HEK293 (cell line): ENCODE data around the gene CLDN6.

Source experiments
- EGR2 ChIP-seq: fragments of 450-650 bp; formaldehyde crosslinking; IDR thresholded peaks from 2 replicates; pipeline ENCODE4 v1.5.1; 2016; ENCODE audit warnings: low read depth, missing biosample characterization, missing genetic modification characterization
- HOXC10 ChIP-seq: sonication (generic); formaldehyde crosslinking; IDR thresholded peaks from 2 replicates; pipeline ENCODE4 v1.8.1; 2023; ENCODE audit warnings: mild to moderate bottlenecking, missing genetic modification reagents
- MZF1 ChIP-seq: fragments of 450-650 bp; formaldehyde crosslinking; IDR thresholded peaks from 2 replicates; pipeline ENCODE4 v1.5.1; 2017; ENCODE audit warnings: missing biosample characterization, missing genetic modification characterization, borderline replicate concordance
- REST ChIP-seq: fragments of 450-650 bp; formaldehyde crosslinking; IDR thresholded peaks from 2 replicates; pipeline ENCODE4 v1.5.1; 2016; ENCODE audit warnings: missing biosample characterization, missing genetic modification characterization
- SP3 ChIP-seq: fragments of 450-650 bp; formaldehyde crosslinking; IDR thresholded peaks from 2 replicates; pipeline ENCODE4 v1.5.1; 2016; ENCODE audit warnings: missing biosample characterization, missing genetic modification characterization
- TCF7L2 ChIP-seq: IDR thresholded peaks from 2 replicates; pipeline ENCODE4 v1.6.1; 2011; ENCODE audit warnings: low read depth, mild to moderate bottlenecking, inconsistent platforms, low read length, moderate library complexity, borderline replicate concordance
- YY2 ChIP-seq: fragments of 450-650 bp; formaldehyde crosslinking; IDR thresholded peaks from 2 replicates; pipeline ENCODE4 v1.5.1; 2016; ENCODE audit warnings: missing biosample characterization, missing genetic modification characterization
- ZBTB6 ChIP-seq: fragments of 450-650 bp; formaldehyde crosslinking; IDR thresholded peaks from 2 replicates; pipeline ENCODE4 v1.5.1; 2017; ENCODE audit warnings: missing biosample characterization, missing genetic modification characterization
- ZIC2 ChIP-seq: fragments of 450-650 bp; formaldehyde crosslinking; IDR thresholded peaks from 2 replicates; pipeline ENCODE4 v1.5.1; 2016; ENCODE audit warnings: missing biosample characterization, missing genetic modification characterization
- ZNF112 ChIP-seq: fragments of 450-650 bp; formaldehyde crosslinking; IDR thresholded peaks from 2 replicates; pipeline ENCODE4 v1.5.0; 2017; ENCODE audit warnings: missing biosample characterization, missing genetic modification characterization
- ZNF155 ChIP-seq: fragments of 450-650 bp; formaldehyde crosslinking; IDR thresholded peaks from 2 replicates; pipeline ENCODE4 v1.5.1; 2016; ENCODE audit warnings: missing biosample characterization, missing genetic modification characterization
- ZNF184 ChIP-seq: fragments of 450-650 bp; IDR thresholded peaks from 2 replicates; pipeline ENCODE4 v1.5.1; 2018; ENCODE audit warnings: missing biosample characterization, mild to moderate bottlenecking, missing genetic modification characterization
- ZNF19 ChIP-seq: fragments of 450-650 bp; formaldehyde crosslinking; IDR thresholded peaks from 2 replicates; pipeline ENCODE4; 2016; ENCODE audit warnings: missing biosample characterization, missing genetic modification characterization, low read depth
- ZNF2 ChIP-seq: fragments of 450-650 bp; formaldehyde crosslinking; IDR thresholded peaks from 2 replicates; pipeline ENCODE4 v1.5.1; 2016; ENCODE audit warnings: missing biosample characterization, missing genetic modification characterization
- ZNF239 ChIP-seq: fragments of 450-650 bp; formaldehyde crosslinking; IDR thresholded peaks from 2 replicates; pipeline ENCODE4 v1.5.1; 2016; ENCODE audit warnings: missing biosample characterization, missing genetic modification characterization
- ZNF366 ChIP-seq: fragments of 450-650 bp; formaldehyde crosslinking; conservative IDR thresholded peaks from 2 replicates; pipeline ENCODE4 v1.5.1; 2016; ENCODE audit warnings: missing biosample characterization, missing genetic modification characterization
- ZNF416 ChIP-seq: fragments of 450-650 bp; formaldehyde crosslinking; IDR thresholded peaks from 2 replicates; pipeline ENCODE4 v1.5.1; 2016; ENCODE audit warnings: missing biosample characterization, missing genetic modification characterization
- ZNF488 ChIP-seq: fragments of 450-650 bp; formaldehyde crosslinking; IDR thresholded peaks from 2 replicates; pipeline ENCODE4 v1.5.1; 2016; ENCODE audit warnings: missing biosample characterization, missing genetic modification characterization
- ZNF544 ChIP-seq: fragments of 450-650 bp; formaldehyde crosslinking; IDR thresholded peaks from 2 replicates; pipeline ENCODE4 v1.5.0; 2017; ENCODE audit warnings: missing biosample characterization, missing genetic modification characterization
- ZNF555 ChIP-seq: fragments of 450-650 bp; formaldehyde crosslinking; conservative IDR thresholded peaks from 2 replicates; pipeline ENCODE4 v1.5.1; 2017; ENCODE audit warnings: missing biosample characterization, mild to moderate bottlenecking, missing genetic modification characterization, inconsistent platforms
- ZNF596 ChIP-seq: fragments of 450-650 bp; IDR thresholded peaks from 2 replicates; pipeline ENCODE4 v1.5.0; 2018; ENCODE audit warnings: missing biosample characterization, mild to moderate bottlenecking, missing genetic modification characterization, moderate library complexity
- ZNF621 ChIP-seq: fragments of 450-650 bp; formaldehyde crosslinking; IDR thresholded peaks from 2 replicates; pipeline ENCODE4 v1.5.1; 2017; ENCODE audit warnings: missing biosample characterization, missing genetic modification characterization
- ZNF626 ChIP-seq: fragments of 450-650 bp; sonication (Bioruptor Pico); formaldehyde crosslinking; IDR thresholded peaks from 2 replicates; pipeline ENCODE4 v1.5.1; 2018; ENCODE audit warnings: missing biosample characterization, missing genetic modification characterization, inconsistent platforms
- ZNF629 ChIP-seq: fragments of 450-650 bp; formaldehyde crosslinking; IDR thresholded peaks from 2 replicates; pipeline ENCODE4 v1.5.1; 2017; ENCODE audit warnings: missing biosample characterization, missing genetic modification characterization
- ZNF660 ChIP-seq: fragments of 450-650 bp; IDR thresholded peaks from 2 replicates; pipeline ENCODE4 v1.5.1; 2018; ENCODE audit warnings: missing biosample characterization, mild to moderate bottlenecking, missing genetic modification characterization
- ZNF670 ChIP-seq: fragments of 450-650 bp; formaldehyde crosslinking; IDR thresholded peaks from 2 replicates; pipeline ENCODE4 v1.5.1; 2016; ENCODE audit warnings: missing biosample characterization, missing genetic modification characterization, low read depth
- ZNF677 ChIP-seq: fragments of 450-650 bp; IDR thresholded peaks from 2 replicates; pipeline ENCODE4 v1.5.0; 2018; ENCODE audit warnings: missing biosample characterization, mild to moderate bottlenecking, missing genetic modification characterization, moderate library complexity
- TF ChIP-seq, protein P1 (sequence below): fragments of 450-650 bp; formaldehyde crosslinking; IDR thresholded peaks from 2 replicates; pipeline ENCODE4 v1.5.1; 2017; ENCODE audit warnings: missing biosample characterization, missing genetic modification characterization
- TF ChIP-seq, protein P2 (sequence below): fragments of 450-650 bp; formaldehyde crosslinking; IDR thresholded peaks from 2 replicates; pipeline ENCODE4 v1.5.1; 2016; ENCODE audit warnings: missing biosample characterization, missing genetic modification characterization, low read depth
- TF ChIP-seq, protein P3 (sequence below): fragments of 450-650 bp; IDR thresholded peaks from 2 replicates; pipeline ENCODE4 v1.5.1; 2018; ENCODE audit warnings: missing biosample characterization, mild to moderate bottlenecking, missing genetic modification characterization

CLDN6 gene

DNA sequence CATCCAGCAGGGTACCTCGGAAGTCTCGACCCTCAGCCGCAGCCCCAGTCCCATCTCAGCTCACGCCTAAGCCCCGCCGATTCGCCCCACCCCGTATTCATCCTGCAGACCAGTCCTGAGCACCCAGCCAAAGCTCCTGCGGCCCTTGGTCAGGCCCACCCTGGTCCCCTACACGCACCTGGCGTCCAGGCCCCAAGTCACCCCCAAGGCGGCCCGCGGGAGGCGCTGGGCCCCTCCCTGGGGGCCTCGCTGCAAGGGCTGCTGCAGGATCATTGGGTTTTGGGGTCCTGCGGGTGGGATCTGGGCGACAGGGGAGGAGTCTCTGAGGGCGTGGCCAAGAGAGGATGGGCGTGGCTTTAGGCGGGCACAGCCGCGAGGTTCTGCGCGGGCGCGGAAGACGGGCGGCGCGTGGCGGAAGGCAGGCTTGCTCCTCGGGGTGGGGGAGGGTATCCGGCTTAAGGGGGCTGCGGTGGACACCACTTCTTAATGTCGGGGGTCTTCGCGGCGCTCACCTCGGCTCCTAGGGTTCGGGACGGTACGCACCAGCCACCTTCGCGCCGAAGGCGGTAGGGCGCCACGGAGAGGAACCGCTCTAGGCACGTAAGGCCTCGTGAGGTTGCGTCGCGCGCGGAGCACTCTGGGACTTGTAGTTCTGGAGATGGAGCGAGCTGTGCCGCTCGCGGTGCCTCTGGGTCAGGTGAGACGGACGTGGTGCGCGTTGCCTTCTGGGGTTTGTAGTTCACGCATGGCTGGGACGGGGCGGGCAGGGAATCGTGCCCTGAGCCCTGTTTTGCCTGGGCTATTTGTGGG, 5.9 kb upstream of the CLDN6 start, which contains the start of the genes HCFC1R1 and THOC6 (continued):
- TF ChIP-seq ZNF155 (no peak), ZNF184 (tag by site-specific recombination) (0 out of 2 replicates have a peak, but pooled peaks have one; percentile 23), ZNF555 (tag by site-specific recombination) (no peak), TCF7L2 (no peak), ZIC2 (tag by site-specific recombination) (0 out of 2 replicates have a peak, but pooled peaks have one; percentile 6), ZNF596 (no peak), EGR2 (tag by site-specific recombination) (no peak), SP3 (tag by site-specific recombination) (peak; percentile 96), MZF1 (tag by site-specific recombination) (no peak), ZNF621 (tag by site-specific recombination) (no peak), REST (0 out of 2 replicates have a peak, but pooled peaks have one; percentile 15), ZNF2 (tag by site-specific recombination) (peak; percentile 86), ZNF19 (tag by site-specific recombination) (no peak), HOXC10 (CRISPR knock-in tag) (no peak), YY2 (tag by site-specific recombination) (peak; percentile 76), ZBTB6 (tag by site-specific recombination) (peak; percentile 97), ZNF677 (no peak), ZNF670 (no peak), ZNF544 (no peak), ZNF660 (tag by site-specific recombination) (0 out of 2 replicates have a peak, but pooled peaks have one; percentile 71), ZNF488 (tag by site-specific recombination) (no peak), ZNF366 (tag by site-specific recombination) (no peak), ZNF239 (tag by site-specific recombination) (peak; percentile 10; the same call in 1 of the 2 replicates), ZNF626 (no peak), ZNF112 (no peak), ZNF416 (tag by site-specific recombination) (no peak), ZNF629 (peak; percentile 78)
- TF ChIP-seq, protein P1, sequence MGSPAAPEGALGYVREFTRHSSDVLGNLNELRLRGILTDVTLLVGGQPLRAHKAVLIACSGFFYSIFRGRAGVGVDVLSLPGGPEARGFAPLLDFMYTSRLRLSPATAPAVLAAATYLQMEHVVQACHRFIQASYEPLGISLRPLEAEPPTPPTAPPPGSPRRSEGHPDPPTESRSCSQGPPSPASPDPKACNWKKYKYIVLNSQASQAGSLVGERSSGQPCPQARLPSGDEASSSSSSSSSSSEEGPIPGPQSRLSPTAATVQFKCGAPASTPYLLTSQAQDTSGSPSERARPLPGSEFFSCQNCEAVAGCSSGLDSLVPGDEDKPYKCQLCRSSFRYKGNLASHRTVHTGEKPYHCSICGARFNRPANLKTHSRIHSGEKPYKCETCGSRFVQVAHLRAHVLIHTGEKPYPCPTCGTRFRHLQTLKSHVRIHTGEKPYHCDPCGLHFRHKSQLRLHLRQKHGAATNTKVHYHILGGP (tag by site-specific recombination) = no peak
- TF ChIP-seq, protein P2, sequence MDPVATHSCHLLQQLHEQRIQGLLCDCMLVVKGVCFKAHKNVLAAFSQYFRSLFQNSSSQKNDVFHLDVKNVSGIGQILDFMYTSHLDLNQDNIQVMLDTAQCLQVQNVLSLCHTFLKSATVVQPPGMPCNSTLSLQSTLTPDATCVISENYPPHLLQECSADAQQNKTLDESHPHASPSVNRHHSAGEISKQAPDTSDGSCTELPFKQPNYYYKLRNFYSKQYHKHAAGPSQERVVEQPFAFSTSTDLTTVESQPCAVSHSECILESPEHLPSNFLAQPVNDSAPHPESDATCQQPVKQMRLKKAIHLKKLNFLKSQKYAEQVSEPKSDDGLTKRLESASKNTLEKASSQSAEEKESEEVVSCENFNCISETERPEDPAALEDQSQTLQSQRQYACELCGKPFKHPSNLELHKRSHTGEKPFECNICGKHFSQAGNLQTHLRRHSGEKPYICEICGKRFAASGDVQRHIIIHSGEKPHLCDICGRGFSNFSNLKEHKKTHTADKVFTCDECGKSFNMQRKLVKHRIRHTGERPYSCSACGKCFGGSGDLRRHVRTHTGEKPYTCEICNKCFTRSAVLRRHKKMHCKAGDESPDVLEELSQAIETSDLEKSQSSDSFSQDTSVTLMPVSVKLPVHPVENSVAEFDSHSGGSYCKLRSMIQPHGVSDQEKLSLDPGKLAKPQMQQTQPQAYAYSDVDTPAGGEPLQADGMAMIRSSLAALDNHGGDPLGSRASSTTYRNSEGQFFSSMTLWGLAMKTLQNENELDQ = no peak
- TF ChIP-seq, protein P3, sequence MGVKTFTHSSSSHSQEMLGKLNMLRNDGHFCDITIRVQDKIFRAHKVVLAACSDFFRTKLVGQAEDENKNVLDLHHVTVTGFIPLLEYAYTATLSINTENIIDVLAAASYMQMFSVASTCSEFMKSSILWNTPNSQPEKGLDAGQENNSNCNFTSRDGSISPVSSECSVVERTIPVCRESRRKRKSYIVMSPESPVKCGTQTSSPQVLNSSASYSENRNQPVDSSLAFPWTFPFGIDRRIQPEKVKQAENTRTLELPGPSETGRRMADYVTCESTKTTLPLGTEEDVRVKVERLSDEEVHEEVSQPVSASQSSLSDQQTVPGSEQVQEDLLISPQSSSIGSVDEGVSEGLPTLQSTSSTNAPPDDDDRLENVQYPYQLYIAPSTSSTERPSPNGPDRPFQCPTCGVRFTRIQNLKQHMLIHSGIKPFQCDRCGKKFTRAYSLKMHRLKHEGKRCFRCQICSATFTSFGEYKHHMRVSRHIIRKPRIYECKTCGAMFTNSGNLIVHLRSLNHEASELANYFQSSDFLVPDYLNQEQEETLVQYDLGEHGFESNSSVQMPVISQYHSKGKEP = 0 out of 2 replicates have a peak, but pooled peaks have one; percentile 15
